GM21529 (cell line): ENCODE data around the gene BCAS1.

Source experiments
- ATAC-seq: cut with Tn5 transposase; IDR thresholded peaks from one replicate; pipeline ENCODE4 v1.9.1; 2021; ENCODE audit not compliant: unreplicated experiment

The BCAS1 gene

GRCh38 chr20:54070187-54070987, at the start of gene BCAS1:
Gene BCAS1, minus strand, starts transcription at chr20:54070594. Its CDS starts 11,876 bp downstream, at chr20:54058718.
- ATAC-seq, result no peak

GRCh38 chr20:54119744-54120143, 49.4 kb upstream of the BCAS1 start:
- no peak for ATAC-seq

GRCh38 chr20:54118220-54119001, 48.0 kb upstream of the BCAS1 start:
- no peak for ATAC-seq

GRCh38 chr20:54116550-54117235, 46.3 kb upstream of the BCAS1 start:
- ATAC-seq, result no peak

- no peak for ATAC-seq
Measured at GRCh38 chr20:54115172-54115854, 44.9 kb upstream of the BCAS1 start.

GRCh38 chr20:54114109-54114508, 43.7 kb upstream of the BCAS1 start:
- no peak for ATAC-seq

- no peak for ATAC-seq
Measured at GRCh38 chr20:54113566-54113965, 43.2 kb upstream of the BCAS1 start.

- ATAC-seq, result no peak
Measured at GRCh38 chr20:54112221-54112884, 42.0 kb upstream of the BCAS1 start.

- no peak for ATAC-seq
Measured at GRCh38 chr20:54111460-54111859, 41.1 kb upstream of the BCAS1 start.

- ATAC-seq, result no peak
Measured at GRCh38 chr20:54110457-54110856, 40.1 kb upstream of the BCAS1 start.

- ATAC-seq, result no peak
Measured at GRCh38 chr20:54110041-54110440, 39.6 kb upstream of the BCAS1 start.

- no peak for ATAC-seq
Measured at GRCh38 chr20:54108817-54109216, 38.4 kb upstream of the BCAS1 start.

- no peak for ATAC-seq
Measured at GRCh38 chr20:54108326-54108642, 37.9 kb upstream of the BCAS1 start.

- ATAC-seq, result no peak
Measured at GRCh38 chr20:54107600-54108325, 37.4 kb upstream of the BCAS1 start.

- no peak for ATAC-seq
Measured at GRCh38 chr20:54107181-54107580, 36.8 kb upstream of the BCAS1 start.

- ATAC-seq, result no peak
Measured at GRCh38 chr20:54106162-54106561, 35.8 kb upstream of the BCAS1 start.

- ATAC-seq, result no peak
Measured at GRCh38 chr20:54105653-54106052, 35.3 kb upstream of the BCAS1 start.

GRCh38 chr20:54104781-54105180, 34.4 kb upstream of the BCAS1 start:
- ATAC-seq, result no peak

- no peak for ATAC-seq
Measured at GRCh38 chr20:54103762-54104600, 33.6 kb upstream of the BCAS1 start.
